Keratinocyte (primary cell): ENCODE results near the gene RNF183. TPM values are rescaled to one million over a fixed set of nuclear protein-coding genes. Genes with fewer than 3 reads are reported as not detected.

ENCODE experiments used
- DNase-seq: peaks from one replicate; pipeline ENCODE4 v3.0.0-alpha.2; 2011; ENCODE audit warnings: low read depth, missing footprints, low spot score
- FAIRE-seq: peaks from 2 replicates; lab custom pipeline; 2011; peaks lifted over from hg19 to GRCh38; lab: Jason Lieb, UNC
- H2AFZ ChIP-seq: 2 replicates; pipeline ENCODE4 v1.6.0; 2012; ENCODE audit warnings: low read length, control low read depth, inconsistent platforms; ENCODE audit not compliant: control insufficient read depth
- H3K27ac ChIP-seq: 2 replicates; pipeline ENCODE4 v1.5.1; 2011; ENCODE audit warnings: low read length; ENCODE audit not compliant: control insufficient read depth, insufficient read depth
- H3K27me3 ChIP-seq: 3 replicates; pipeline ENCODE4 v1.6.0; 2011; ENCODE audit warnings: low read length; ENCODE audit not compliant: control insufficient read depth, insufficient read depth; ENCODE audit errors: extremely low read depth
- H3K36me3 ChIP-seq, 2 experiments: 2 replicates in 1 of 2; 3 replicates in 1 of 2; pipeline ENCODE4 v1.5.1; 2011; ENCODE audit warnings: low read length in 2 of 2, mild to moderate bottlenecking in 1 of 2; ENCODE audit not compliant: control insufficient read depth in 2 of 2, insufficient read depth in 2 of 2; ENCODE audit errors: extremely low read depth in 1 of 2
- H3K4me1 ChIP-seq: 3 replicates; pipeline ENCODE4 v1.5.1; 2011; ENCODE audit warnings: low read length; ENCODE audit not compliant: control insufficient read depth, insufficient read depth; ENCODE audit errors: extremely low read depth
- H3K4me2 ChIP-seq: 3 replicates; pipeline ENCODE4 v1.6.0; 2011; ENCODE audit warnings: low read depth, low read length; ENCODE audit not compliant: control insufficient read depth, insufficient read depth; ENCODE audit errors: extremely low read depth
- H3K4me3 ChIP-seq, 3 experiments: fragments of 200-600 bp in 1 of 3; sonication (generic) in 1 of 3; 2 replicates in 2 of 3; 3 replicates in 1 of 3; pipeline ENCODE4 v1.5.1; 2011 to 2016; ENCODE audit warnings: low read length in 3 of 3, mild to moderate bottlenecking in 3 of 3, control low read depth in 2 of 3, inconsistent platforms in 1 of 3, low read depth in 1 of 3, mixed read lengths in 1 of 3, mixed run types in 1 of 3, moderate library complexity in 1 of 3; ENCODE audit not compliant: control insufficient read depth in 2 of 3, insufficient read depth in 2 of 3; ENCODE audit errors: extremely low read depth in 1 of 3
- H3K79me2 ChIP-seq: 2 replicates; pipeline ENCODE4 v1.6.0; 2012; ENCODE audit warnings: low read length; ENCODE audit not compliant: control insufficient read depth, insufficient read depth
- H3K9ac ChIP-seq: 3 replicates; pipeline ENCODE4 v1.6.0; 2011; ENCODE audit warnings: low read length; ENCODE audit not compliant: control insufficient read depth, insufficient read depth; ENCODE audit errors: extremely low read depth
- H3K9me1 ChIP-seq: 3 replicates; pipeline ENCODE4 v1.6.0; 2011; ENCODE audit warnings: low read length; ENCODE audit not compliant: control insufficient read depth, insufficient read depth; ENCODE audit errors: extremely low read depth
- H3K9me3 ChIP-seq: 2 replicates; pipeline ENCODE4 v1.5.1; 2012; ENCODE audit warnings: low read depth, low read length; ENCODE audit not compliant: control insufficient read depth
- H4K20me1 ChIP-seq: 3 replicates; pipeline ENCODE4 v1.6.0; 2011; ENCODE audit warnings: low read length; ENCODE audit not compliant: control insufficient read depth, insufficient read depth; ENCODE audit errors: extremely low read depth
- CTCF ChIP-seq, 3 experiments: IDR thresholded peaks in 1 of 3; conservative IDR thresholded peaks in 1 of 3; optimal IDR thresholded peaks in 1 of 3; 2 replicates in 2 of 3; 3 replicates in 1 of 3; pipeline versions ENCODE3 to v1.5.1; 2011; ENCODE audit warnings: low read length in 3 of 3, mild to moderate bottlenecking in 3 of 3, moderate library complexity in 2 of 3, control low read depth in 1 of 3, inconsistent platforms in 1 of 3; ENCODE audit not compliant: insufficient read depth in 2 of 3; ENCODE audit errors: extremely low read depth in 1 of 3
- EZH2 ChIP-seq: IDR thresholded peaks from one replicate; pipeline ENCODE4 v1.6.1; 2012; ENCODE audit warnings: inconsistent platforms, mild to moderate bottlenecking, low read length, moderate library complexity
- dilution Hi-C: fragments of 300-500 bp; cut with MboI; formaldehyde crosslinking; loops from one replicate; pipeline ENCODE4 v1.7.0; 2020; ENCODE audit warnings: low sequenced_read_pairs; ENCODE audit not compliant: extremely low pct_ligation_motif_present
- polyA plus RNA-seq, 5 experiments: library from polyadenylated mRNA; depleted of rRNA in 3 of 5; stranded (reverse) in 3 of 5; stranded (forward) in 1 of 5; unstranded in 1 of 5; fragments of >200 nt; gene quantifications; 1 replicate in 1 of 5; 2 replicates in 3 of 5; 3 replicates in 1 of 5; pipeline versions ENCODE4 v1.2.1 to v1.2.3, GENCODE V29; 2011 to 2012; ENCODE audit warnings: missing spikeins in 2 of 5, low read depth in 1 of 5, low replicate concordance in 1 of 5

The RNF183 gene
- polyA plus RNA-seq, 1 donor (not counting 4 experiments of a cell fraction or from before 2014, with no cell fraction given): not detected

DNA sequence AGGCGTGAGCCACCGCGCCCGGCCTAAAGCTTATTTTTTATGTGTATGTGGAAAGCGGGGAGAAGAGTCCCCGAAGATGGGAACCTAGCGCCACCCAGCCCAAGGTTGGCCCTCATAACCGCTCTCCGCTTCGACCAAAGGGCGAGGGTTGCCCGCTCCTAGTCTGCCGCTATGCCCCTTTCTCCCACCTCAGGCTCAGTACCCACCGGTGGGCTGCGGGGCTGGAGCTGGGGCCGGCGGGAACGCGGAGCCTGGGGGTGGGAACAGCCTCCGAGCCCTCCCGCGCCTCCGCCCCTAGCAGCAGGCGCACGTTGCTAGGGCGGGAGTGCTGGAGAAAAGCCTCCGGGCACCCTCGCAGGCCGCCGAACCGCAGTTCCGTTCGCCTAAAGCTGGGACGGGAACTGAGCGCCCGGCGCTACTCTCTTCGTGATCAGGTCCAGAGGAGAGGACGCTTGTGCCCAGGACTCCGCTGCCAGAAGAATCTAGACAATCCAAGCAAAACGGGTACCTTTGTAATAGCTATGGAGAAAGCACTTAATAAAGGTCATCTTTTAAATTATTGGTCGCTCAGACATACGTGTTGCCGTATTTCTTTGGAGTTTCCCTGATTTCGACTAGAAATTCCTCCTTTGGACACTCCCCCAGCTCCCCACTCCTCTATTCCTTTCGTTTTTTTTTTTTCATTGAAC lies 37.0 kb upstream of the RNF183 start, which contains the start of gene WDR31:
Gene WDR31, minus strand, starts transcription at position 265 of the 689 bp plus-strand sequence. CDS start 8,253 bp downstream, outside the sequence.
- Histone ChIP-seq H3K4me2 (peak within 1 kb of the TSS; percentile 88), H3K9me3 (no peaks in the 10 kb centered on the region), H3K9me1 (no peaks in the 10 kb centered on the region), H3K9ac (peak within 1 kb of the TSS; percentile 68), H3K27me3 (no peaks in the 10 kb centered on the region), H4K20me1 (no peaks in the 10 kb centered on the region), H3K4me1 (peaks cover 18% of the 10 kb centered on the region), H2AFZ (peak within 1 kb of the TSS; percentile 92), H3K27ac (peak within 1 kb of the TSS; percentile 33), H3K4me3 (peak within 1 kb of the TSS; percentile 69 to 76 (median 71)), H3K36me3 (no peaks in the 10 kb centered on the region), H3K79me2 (no peaks in the 10 kb centered on the region)
- DNase-seq (no peak), FAIRE-seq (no peak)
- TF ChIP-seq CTCF (optimal IDR thresholded peaks at IDR 0.05 in 1 of 3, IDR thresholded peaks at IDR 0.05 in 1 of 3, conservative IDR thresholded peaks at IDR 0.05 in 1 of 3; ENCODE audit: extremely low read depth in 1 of 3, insufficient read depth in 2 of 3, low read length in 3 of 3) (peak in 1 of 3 experiments; percentile 5), EZH2 (no peak)
- dilution Hi-C loops: loop anchor here (10.0 kb wide), 1 partner anchor 65 kb away; the partner anchor contains the start of gene ALAD

DNA sequence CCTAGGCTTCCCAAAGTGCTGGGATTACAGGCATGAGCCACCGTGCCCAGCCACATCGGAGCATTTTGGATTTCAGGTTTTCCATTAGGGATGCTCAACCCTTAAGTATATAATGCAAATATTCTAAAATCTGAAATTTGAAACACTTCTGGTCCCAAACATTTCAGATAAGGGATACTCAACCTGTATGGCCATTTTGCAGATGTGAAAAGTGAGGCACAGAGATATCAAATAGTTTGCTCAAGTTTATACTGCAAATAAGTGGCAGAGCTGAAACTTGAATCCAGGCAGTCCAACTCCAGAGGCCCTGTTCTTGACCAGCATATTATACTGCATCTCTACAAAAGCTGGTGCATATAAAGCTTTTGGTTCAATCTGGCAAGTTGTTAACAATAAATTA lies 34.5 kb upstream of the RNF183 start:
- Histone ChIP-seq H3K36me3 (no peaks in the 10 kb centered on the region), H3K79me2 (no peaks in the 10 kb centered on the region), H3K4me2 (no peak overlapping the region), H4K20me1 (no peaks in the 10 kb centered on the region), H3K9ac (no peak overlapping the region), H3K4me3 (no peak overlapping the region), H3K4me1 (peaks cover 18% of the 10 kb centered on the region), H2AFZ (no peak overlapping the region), H3K27me3 (no peaks in the 10 kb centered on the region), H3K27ac (no peak overlapping the region), H3K9me3 (no peaks in the 10 kb centered on the region), H3K9me1 (no peaks in the 10 kb centered on the region)
- DNase-seq (no peak), FAIRE-seq (no peak)
- TF ChIP-seq CTCF (optimal IDR thresholded peaks at IDR 0.05 in 1 of 3, IDR thresholded peaks at IDR 0.05 in 1 of 3, conservative IDR thresholded peaks at IDR 0.05 in 1 of 3; ENCODE audit: extremely low read depth in 1 of 3, insufficient read depth in 2 of 3, low read length in 3 of 3) (no peak), EZH2 (no peak)
- dilution Hi-C loops: no loop called here
